CD14-positive monocyte (primary cell): ENCODE measurements around the gene MED8. TPM values are rescaled to one million over a fixed set of nuclear protein-coding genes. Genes with fewer than 3 reads are reported as not detected.

Experiments
- DNase-seq, 3 donors: peaks; one replicate each; pipeline ENCODE4 v3.0.0-alpha.2; 2011 to 2022
- H2AFZ ChIP-seq: 2 replicates; pipeline ENCODE4 v1.6.0; 2012; ENCODE audit warnings: mild to moderate bottlenecking, low read depth, low read length, inconsistent platforms; ENCODE audit not compliant: insufficient read depth, poor library complexity, severe bottlenecking
- H3K27ac ChIP-seq, 2 donors: 1 replicate in 1 of 2; 2 replicates in 1 of 2; pipeline ENCODE4 v1.5.1; 2012 to 2013; ENCODE audit warnings: low read length in 2 of 2, control low read depth in 1 of 2, inconsistent platforms in 1 of 2, low read depth in 1 of 2, mild to moderate bottlenecking in 1 of 2
- H3K27me3 ChIP-seq, 2 donors: one replicate each; pipeline versions ENCODE4 v1.6.0 to v1.6.1; 2011 to 2013; ENCODE audit warnings: low read length in 2 of 2; ENCODE audit not compliant: control insufficient read depth in 2 of 2, insufficient read depth in 2 of 2
- H3K36me3 ChIP-seq, 2 donors: replicated peaks in 1 of 2; 1 replicate in 1 of 2; 2 replicates in 1 of 2; pipeline versions ENCODE4 v1.5.1 to v1.6.1; 2012 to 2013; ENCODE audit warnings: low read length in 2 of 2, control low read depth in 1 of 2, inconsistent platforms in 1 of 2, mild to moderate bottlenecking in 1 of 2; ENCODE audit not compliant: insufficient read depth in 2 of 2, control insufficient read depth in 1 of 2
- H3K4me1 ChIP-seq, 2 donors: 1 replicate in 1 of 2; 2 replicates in 1 of 2; pipeline versions ENCODE4 v1.5.1 to v1.6.1; 2012 to 2013; ENCODE audit warnings: low read length in 2 of 2, control low read depth in 1 of 2, inconsistent platforms in 1 of 2, mild to moderate bottlenecking in 1 of 2, moderate library complexity in 1 of 2; ENCODE audit not compliant: insufficient read depth in 2 of 2, control insufficient read depth in 1 of 2
- H3K4me2 ChIP-seq: replicated peaks from 2 replicates; pipeline ENCODE3; 2012; ENCODE audit warnings: low read length, moderate library complexity, mild to moderate bottlenecking; ENCODE audit not compliant: poor library complexity, severe bottlenecking; ENCODE audit errors: extremely low read depth
- H3K4me3 ChIP-seq, 3 experiments: fragments of 200-600 bp in 1 of 3; sonication (generic) in 1 of 3; replicated peaks in 1 of 3; 1 replicate in 2 of 3; 2 replicates in 1 of 3; pipeline ENCODE4 v1.5.1; 2011 to 2013; ENCODE audit warnings: low read length in 3 of 3, mild to moderate bottlenecking in 3 of 3, control low read depth in 2 of 3, low read depth in 2 of 3, inconsistent platforms in 1 of 3, moderate library complexity in 1 of 3
- H3K79me2 ChIP-seq: 2 replicates; pipeline ENCODE4 v1.6.0; 2012; ENCODE audit warnings: mild to moderate bottlenecking, control low read depth, inconsistent platforms, low read length, moderate library complexity; ENCODE audit not compliant: insufficient read depth
- H3K9ac ChIP-seq: 2 replicates; pipeline ENCODE4 v1.6.0; 2017; ENCODE audit warnings: low read length, mild to moderate bottlenecking; ENCODE audit not compliant: insufficient read depth, poor library complexity, severe bottlenecking
- H3K9me3 ChIP-seq, 2 donors: replicated peaks in 1 of 2; 1 replicate in 1 of 2; 2 replicates in 1 of 2; pipeline versions ENCODE4 v1.5.1 to v1.6.1; 2012 to 2013; ENCODE audit warnings: low read length in 2 of 2, control low read depth in 1 of 2; ENCODE audit not compliant: control insufficient read depth in 1 of 2, insufficient read depth in 1 of 2
- H4K20me1 ChIP-seq: 2 replicates; pipeline ENCODE4 v1.6.0; 2012; ENCODE audit warnings: mild to moderate bottlenecking, low read length, control low read depth, moderate library complexity; ENCODE audit not compliant: insufficient read depth
- H3K27ac Mint-ChIP-seq, 7 donors: one replicate each; pipeline ENCODE4 v1.8.0; 2020; ENCODE audit warnings: mild to moderate bottlenecking in 7 of 7, mixed read lengths in 7 of 7, moderate library complexity in 6 of 7, inconsistent platforms in 2 of 7
- H3K27me3 Mint-ChIP-seq, 3 donors: one replicate each; pipeline ENCODE4 v1.8.0; 2021 to 2022; ENCODE audit warnings: low read depth in 3 of 3, mild to moderate bottlenecking in 3 of 3, mixed read lengths in 3 of 3, moderate library complexity in 3 of 3, inconsistent platforms in 1 of 3
- H3K36me3 Mint-ChIP-seq, 2 donors: one replicate each; pipeline ENCODE4 v1.8.0; 2020; ENCODE audit warnings: mixed read lengths in 2 of 2, inconsistent platforms in 1 of 2, mild to moderate bottlenecking in 1 of 2
- H3K4me1 Mint-ChIP-seq: one replicate; pipeline ENCODE4 v1.8.0; 2020; ENCODE audit warnings: mild to moderate bottlenecking, mixed read lengths
- H3K4me3 Mint-ChIP-seq, 2 donors: one replicate each; pipeline ENCODE4 v1.8.0; 2020; ENCODE audit warnings: mild to moderate bottlenecking in 2 of 2, mixed read lengths in 2 of 2, moderate library complexity in 1 of 2
- H3K9me3 Mint-ChIP-seq, 7 donors: one replicate each; pipeline ENCODE4 v1.8.0; 2020 to 2022; ENCODE audit warnings: mixed read lengths in 7 of 7, mild to moderate bottlenecking in 6 of 7, moderate library complexity in 6 of 7, inconsistent platforms in 2 of 7
- WGBS: methylation state at CpG from one replicate; pipeline ENCODE4 v1.1.5; 2013; ENCODE audit warnings: missing lambda C conversion rate; ENCODE audit not compliant: insufficient coverage; 5-methylcytosine and 5-hydroxymethylcytosine counted together
- intact Hi-C, 2 donors: fragments of 100-400 bp; cut with micrococcal nuclease; formaldehyde crosslinking; loops; one replicate each; pipeline versions ENCODE4 v1.15.0 to v1.15.1; 2023
- polyA plus RNA-seq, 3 donors: library from polyadenylated mRNA; depleted of rRNA in 1 of 3; unstranded in 2 of 3; stranded (reverse) in 1 of 3; fragments of 300-500 nt in 2 of 3; fragments of >200 nt in 1 of 3; fragmentation: Illumina TruSeq in 2 of 3; gene quantifications; 1 replicate in 2 of 3; 2 replicates in 1 of 3; pipeline ENCODE4 v1.2.3, GENCODE V29; 2012 to 2021
- TF ChIP-seq, protein P1 (sequence below): fragments of 200-600 bp; IDR thresholded peaks from one replicate; pipeline ENCODE4 v1.8.0; 2022; ENCODE audit warnings: antibody characterized with exemption, mild to moderate bottlenecking

MED8 gene
- polyA plus RNA-seq, 3 donors, result 16.6 to 41.8 (median 40.7) TPM

DNA sequence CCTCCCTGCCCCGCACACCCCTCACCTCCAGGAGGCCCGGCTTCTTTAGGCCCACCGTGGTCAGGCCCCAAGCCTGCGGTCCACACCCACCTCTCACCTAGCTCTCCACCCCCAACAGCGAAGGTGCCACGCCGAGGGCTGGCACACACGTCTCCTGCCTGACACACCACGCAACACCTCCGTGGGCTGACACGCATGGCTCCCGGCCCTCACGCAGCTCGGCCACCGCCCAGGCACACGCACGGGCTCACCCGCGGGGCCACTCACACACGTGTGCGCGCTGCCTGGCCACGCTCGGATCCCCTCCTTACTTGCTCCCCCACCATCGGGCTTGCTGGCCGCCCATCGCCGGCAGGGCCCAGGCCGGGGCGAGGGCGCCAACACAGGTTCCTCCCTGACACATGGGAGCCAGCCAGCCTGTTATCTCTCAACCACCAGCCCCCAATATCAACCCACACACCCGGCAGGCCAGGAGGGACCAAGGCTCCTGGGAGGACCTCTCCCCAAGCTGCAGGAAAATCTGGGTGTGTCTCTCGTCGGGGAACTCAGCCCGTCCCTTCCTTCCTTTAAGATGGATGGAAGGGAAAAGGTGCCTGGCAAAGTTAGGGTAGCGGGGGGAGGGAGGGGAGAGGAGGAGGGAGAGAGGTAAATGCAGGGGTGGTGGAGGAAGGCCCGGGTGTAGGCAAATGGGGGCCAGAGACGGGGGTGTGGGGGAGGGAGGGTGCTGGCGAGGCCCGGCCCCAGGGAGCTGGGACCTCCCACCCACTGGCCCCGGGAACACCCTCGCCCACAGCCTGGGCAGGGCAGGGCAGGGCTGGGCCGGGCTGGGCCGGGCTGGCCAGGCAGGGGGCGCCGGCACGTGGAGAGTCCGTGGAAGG is 22.3 kb downstream of the MED8 start:
- under 1% methylated on average over 40 of the region's 48 CpGs for WGBS
- no peaks in the 10 kb centered on the region for H3K27me3 ChIP-seq
- peaks cover 32 to 38% of the 10 kb centered on the region in 2 donors for H3K36me3 ChIP-seq
- DNase-seq, result peak; percentile 12 to 45 (median 19)
- peak overlapping the region; percentile 92 for H3K4me2 ChIP-seq
- peak overlapping the region; percentile 68 to 97 for H3K27ac ChIP-seq
- peaks cover 43% of the 10 kb centered on the region for H4K20me1 ChIP-seq
- H3K4me1 ChIP-seq, result peaks cover 38 to 63% of the 10 kb centered on the region in 2 donors
- H3K79me2 ChIP-seq, result peaks cover 61% of the 10 kb centered on the region
- peak overlapping the region; percentile 90 for H2AFZ ChIP-seq
- intact Hi-C loops, result loop anchor here in 1 of 2 donors (10.0 kb wide), 1 partner anchor 192 kb away; the partner anchor contains the start of genes CFAP57 and EBNA1BP2
- Mint-ChIP-seq H3K4me3 (peak overlapping the region; percentile 83 to 92), H3K27ac (peak overlapping the region; percentile 85 to 96 (median 90)), H3K9me3 (no peaks in the 10 kb centered on the region), H3K36me3 (peaks cover 36 to 42% of the 10 kb centered on the region in 2 donors), H3K4me1 (peaks cover 60% of the 10 kb centered on the region), H3K27me3 (no peaks in the 10 kb centered on the region)
- H3K9ac ChIP-seq, result peak overlapping the region; percentile 96
- no peaks in the 10 kb centered on the region for H3K9me3 ChIP-seq
- H3K4me3 ChIP-seq, result peak overlapping the region; percentile 79 to 98 (median 98)
- TF ChIP-seq, protein P1, sequence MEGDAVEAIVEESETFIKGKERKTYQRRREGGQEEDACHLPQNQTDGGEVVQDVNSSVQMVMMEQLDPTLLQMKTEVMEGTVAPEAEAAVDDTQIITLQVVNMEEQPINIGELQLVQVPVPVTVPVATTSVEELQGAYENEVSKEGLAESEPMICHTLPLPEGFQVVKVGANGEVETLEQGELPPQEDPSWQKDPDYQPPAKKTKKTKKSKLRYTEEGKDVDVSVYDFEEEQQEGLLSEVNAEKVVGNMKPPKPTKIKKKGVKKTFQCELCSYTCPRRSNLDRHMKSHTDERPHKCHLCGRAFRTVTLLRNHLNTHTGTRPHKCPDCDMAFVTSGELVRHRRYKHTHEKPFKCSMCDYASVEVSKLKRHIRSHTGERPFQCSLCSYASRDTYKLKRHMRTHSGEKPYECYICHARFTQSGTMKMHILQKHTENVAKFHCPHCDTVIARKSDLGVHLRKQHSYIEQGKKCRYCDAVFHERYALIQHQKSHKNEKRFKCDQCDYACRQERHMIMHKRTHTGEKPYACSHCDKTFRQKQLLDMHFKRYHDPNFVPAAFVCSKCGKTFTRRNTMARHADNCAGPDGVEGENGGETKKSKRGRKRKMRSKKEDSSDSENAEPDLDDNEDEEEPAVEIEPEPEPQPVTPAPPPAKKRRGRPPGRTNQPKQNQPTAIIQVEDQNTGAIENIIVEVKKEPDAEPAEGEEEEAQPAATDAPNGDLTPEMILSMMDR, result no peak

DNA sequence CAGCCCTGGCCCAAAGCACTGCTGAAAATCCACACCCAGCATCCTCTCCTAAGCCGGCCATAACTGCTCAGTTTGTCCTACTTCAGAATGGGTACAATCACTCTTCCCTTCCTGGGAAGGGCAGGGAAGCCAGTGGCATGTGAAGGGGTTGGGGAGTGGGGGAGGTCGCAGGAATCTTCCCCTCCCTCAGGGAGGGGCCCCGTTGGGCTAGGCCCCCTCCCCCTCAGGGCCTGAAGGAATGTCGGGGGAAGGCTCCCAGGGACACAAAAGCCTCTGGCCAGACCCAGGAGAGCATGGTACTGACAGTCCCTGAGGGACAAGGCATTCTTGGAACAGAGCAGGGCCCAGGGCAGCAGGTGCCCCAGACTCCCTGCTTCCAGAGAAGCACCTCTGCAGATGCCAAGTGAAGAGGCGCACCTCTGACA is 23.0 kb downstream of the MED8 start:
- H3K36me3 ChIP-seq, result peaks cover 39 to 44% of the 10 kb centered on the region in 2 donors
- H3K27me3 ChIP-seq, result no peaks in the 10 kb centered on the region
- peak overlapping the region; percentile 19 to 97 for H3K27ac ChIP-seq
- peaks cover 41 to 70% of the 10 kb centered on the region in 2 donors for H3K4me1 ChIP-seq
- intact Hi-C loops, result loop anchor here in 1 of 2 donors (10.0 kb wide), 1 partner anchor 192 kb away; the partner anchor contains the start of genes CFAP57 and EBNA1BP2
- Mint-ChIP-seq H3K27ac (peak overlapping the region in 6 of 7 donors; percentile 85 to 96 (median 90)), H3K9me3 (peaks cover 0 to 1% (median 0%) of the 10 kb centered on the region in 7 donors), H3K4me1 (peaks cover 66% of the 10 kb centered on the region), H3K4me3 (peak overlapping the region; percentile 83 to 92), H3K27me3 (no peaks in the 10 kb centered on the region), H3K36me3 (peaks cover 43 to 49% of the 10 kb centered on the region in 2 donors)
- no peak for DNase-seq
- peak overlapping the region; percentile 79 to 98 (median 98) for H3K4me3 ChIP-seq
- peak overlapping the region; percentile 92 for H3K4me2 ChIP-seq
- peaks cover 68% of the 10 kb centered on the region for H3K79me2 ChIP-seq
- H3K9ac ChIP-seq, result peak overlapping the region; percentile 96
- peak overlapping the region; percentile 90 for H2AFZ ChIP-seq
- TF ChIP-seq, protein P1, result no peak
- H3K9me3 ChIP-seq, result no peaks in the 10 kb centered on the region
- H4K20me1 ChIP-seq, result peaks cover 50% of the 10 kb centered on the region
- 50% methylated on average over 1 of the region's 5 CpGs for WGBS
